ENCODE results near the gene ZNF813.
"Not testable (repeated sequence)": the region's sequence is repeated elsewhere in the genome, so short reads cannot be mapped to it uniquely, and the experiment has no call there.

The ZNF813 gene

GRCh38 chr19:53467485-53468262 lies at the start of gene ZNF813:
Gene ZNF813, plus strand, starts transcription at chr19:53467733. Its CDS starts 16,090 bp downstream, at chr19:53483823.
- peak; percentile 96 to 98 for DNase-seq (ENCODE audit: low read depth in 2 of 2)

DNA sequence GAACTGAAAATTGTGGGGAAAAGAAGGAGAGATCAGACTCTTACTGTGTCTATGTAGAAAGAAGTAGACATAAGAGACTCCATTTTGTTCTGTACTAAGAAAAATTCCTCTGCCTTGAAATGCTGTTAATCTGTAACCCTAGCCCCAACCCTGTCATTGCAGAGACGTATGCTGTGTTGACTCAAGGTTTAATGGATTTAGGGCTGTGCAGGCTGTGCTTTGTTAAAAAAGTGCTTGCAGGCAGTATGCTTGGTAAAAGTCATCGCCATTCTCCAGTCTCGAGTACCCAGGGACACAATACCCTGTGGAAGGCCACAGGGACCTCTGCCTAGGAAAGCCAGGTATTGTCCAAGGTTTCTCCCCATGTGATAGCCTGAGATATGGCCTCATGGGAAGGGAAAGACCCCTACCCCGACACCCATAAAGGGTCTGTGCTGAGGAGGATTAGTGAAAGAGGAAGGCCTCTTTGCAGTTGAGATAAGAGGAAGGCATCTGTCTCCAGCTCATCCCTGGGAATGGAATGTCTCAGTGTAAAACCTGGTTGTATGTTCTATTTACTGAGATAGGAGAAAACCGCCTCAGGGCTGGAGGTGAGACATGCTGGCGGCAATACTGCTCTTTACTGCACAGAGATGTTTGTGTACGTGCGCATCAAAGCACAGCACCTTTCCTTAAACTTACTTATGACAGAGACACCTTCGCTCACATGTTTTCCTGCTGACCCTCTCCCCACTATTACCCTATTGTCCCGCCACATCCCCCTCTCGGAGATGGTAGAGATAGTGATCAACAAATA lies 46.8 kb upstream of the ZNF813 start:
- DNase-seq (ENCODE audit: low read depth in 2 of 2) = not testable (repeated sequence)

GRCh38 chr19:53422551-53422950 lies 45.0 kb upstream of the ZNF813 start:
- DNase-seq (ENCODE audit: low read depth in 2 of 2) = no peak

- DNase-seq (ENCODE audit: low read depth in 2 of 2) = not testable (repeated sequence)
Measured at GRCh38 chr19:53423074-53423473, 44.5 kb upstream of the ZNF813 start.

GRCh38 chr19:53423680-53424079 lies 43.9 kb upstream of the ZNF813 start:
- not testable (repeated sequence) for DNase-seq (ENCODE audit: low read depth in 2 of 2)

GRCh38 chr19:53424968-53425597 lies 42.5 kb upstream of the ZNF813 start:
- DNase-seq (ENCODE audit: low read depth in 2 of 2) = peak; percentile 35 to 41

GRCh38 chr19:53431399-53432087 lies 36.0 kb upstream of the ZNF813 start, which contains the start of gene ZNF761:
Gene ZNF761, plus strand, starts transcription at chr19:53431984. Its CDS starts 15,285 bp downstream, at chr19:53447269.
- DNase-seq (ENCODE audit: low read depth in 2 of 2) = peak; percentile 97 to 99

DNA sequence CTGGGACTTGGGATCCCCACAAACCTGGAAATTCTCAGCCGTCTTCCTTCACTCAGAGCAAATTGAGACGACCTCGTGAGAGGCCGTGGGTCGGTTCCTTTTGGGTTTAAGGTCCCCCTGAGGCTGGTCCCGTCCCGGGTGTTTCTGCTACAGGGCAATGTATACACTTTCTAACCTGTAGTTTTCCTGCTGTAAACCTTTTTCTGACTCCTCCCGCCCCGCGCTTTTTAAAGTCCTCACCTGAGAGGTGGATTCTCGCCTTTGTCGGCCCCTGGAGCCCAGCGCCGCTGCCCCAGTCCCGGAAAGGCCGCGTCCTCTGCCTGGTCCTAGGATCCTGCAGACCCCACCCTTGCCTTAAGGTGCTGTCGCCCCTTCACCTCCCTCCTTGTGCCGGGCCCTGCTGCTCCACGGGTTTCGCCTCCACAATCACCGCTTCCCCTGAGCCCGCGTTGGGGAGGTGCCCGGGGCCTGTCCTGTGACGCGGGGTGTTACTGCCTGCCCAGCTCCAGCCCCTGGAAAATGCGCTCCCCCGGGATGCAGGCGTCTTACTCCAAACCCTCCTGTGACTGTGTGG lies 35.4 kb upstream of the ZNF813 start:
- no peak for DNase-seq (ENCODE audit: low read depth in 2 of 2)

DNA sequence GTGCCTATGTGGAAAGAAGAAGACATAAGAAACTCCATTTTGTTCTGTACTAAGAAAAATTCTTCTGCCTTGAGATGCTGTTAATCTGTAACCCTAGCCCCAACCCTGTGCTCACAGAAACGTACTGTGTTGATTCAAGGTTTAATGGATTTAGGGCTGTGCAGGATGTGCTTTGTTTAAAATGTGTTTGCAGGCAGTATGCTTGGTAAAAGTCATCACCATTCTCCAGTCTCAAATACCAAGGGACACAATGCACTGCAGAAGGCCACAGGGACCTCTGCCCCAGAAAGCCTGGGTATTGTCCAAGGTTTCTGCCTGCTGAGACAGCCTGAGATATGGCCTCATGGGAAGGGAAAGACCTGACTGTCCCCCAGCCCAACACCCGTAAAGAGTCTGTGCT lies 23.7 kb upstream of the ZNF813 start:
- DNase-seq (ENCODE audit: low read depth in 2 of 2) = not testable (repeated sequence)

- DNase-seq (ENCODE audit: low read depth in 2 of 2) = not testable (repeated sequence)
Measured at GRCh38 chr19:53447196-53447595, 20.3 kb upstream of the ZNF813 start.

DNA sequence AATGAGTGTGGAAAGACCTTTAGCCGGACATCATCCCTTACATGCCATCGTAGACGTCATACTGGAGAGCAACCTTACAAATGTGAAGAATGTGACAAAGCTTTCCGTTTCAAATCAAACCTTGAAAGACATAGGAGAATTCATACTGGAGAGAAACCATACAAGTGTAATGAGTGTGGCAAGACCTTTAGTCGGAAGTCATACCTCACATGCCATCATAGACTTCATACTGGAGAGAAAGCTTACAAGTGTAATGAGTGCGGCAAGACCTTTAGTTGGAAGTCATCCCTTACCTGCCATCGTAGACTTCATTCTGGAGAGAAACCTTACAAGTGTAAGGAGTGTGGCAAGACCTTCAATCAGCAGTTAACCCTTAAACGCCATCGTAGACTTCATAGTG lies 11.7 kb upstream of the ZNF813 start:
- no peak for DNase-seq (ENCODE audit: low read depth in 2 of 2)

DNA sequence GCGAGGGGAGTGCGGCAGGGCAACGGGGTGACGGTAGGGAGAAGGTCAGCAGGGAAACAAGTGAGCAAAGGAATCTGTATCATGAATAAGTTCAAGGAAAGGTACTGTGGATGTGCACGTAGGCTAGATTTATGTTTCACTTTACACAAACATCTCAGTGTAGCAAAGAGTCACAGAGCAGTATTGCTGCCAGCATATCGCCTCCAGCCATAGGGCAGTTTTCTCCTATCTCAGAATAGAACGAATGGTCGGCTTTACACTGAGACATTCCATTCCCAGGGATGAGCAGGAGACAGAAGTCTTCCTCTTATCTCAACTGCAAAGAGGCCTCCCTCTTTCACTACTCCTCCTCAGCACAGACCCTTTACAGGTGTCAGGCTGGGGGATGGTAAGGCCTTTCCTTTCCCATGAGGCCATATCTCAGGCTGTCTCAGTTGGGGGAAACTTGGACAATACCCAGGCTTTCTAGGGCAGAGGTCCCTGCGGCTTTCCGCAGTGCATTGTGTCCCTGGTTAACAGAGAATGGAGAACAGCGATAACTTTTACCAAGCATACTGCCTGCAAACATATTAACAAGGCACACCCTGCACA lies 7.3 kb upstream of the ZNF813 start:
- not testable (repeated sequence) for DNase-seq (ENCODE audit: low read depth in 2 of 2)

GRCh38 chr19:53461866-53462265 lies 5.7 kb upstream of the ZNF813 start:
- no peak for DNase-seq (ENCODE audit: low read depth in 2 of 2)

DNA sequence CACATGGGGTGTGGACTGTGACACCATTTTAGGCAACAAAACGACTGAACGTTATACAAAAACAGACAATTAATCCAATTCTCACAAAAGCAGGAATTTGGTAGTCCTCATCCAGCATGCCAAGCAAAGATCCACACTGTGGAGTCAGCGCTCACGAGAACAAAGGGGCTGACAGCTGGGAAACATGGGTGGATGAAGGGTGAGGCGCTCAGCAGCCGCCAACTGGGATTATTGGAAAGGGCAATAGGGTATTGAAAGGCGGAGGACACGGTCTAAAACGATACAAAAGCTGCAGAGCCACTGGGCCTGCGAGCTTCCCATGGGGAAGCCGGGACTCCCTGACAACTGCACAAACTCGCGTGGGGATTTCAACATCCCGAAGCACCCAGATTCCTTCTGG lies 4.7 kb upstream of the ZNF813 start:
- no peak for DNase-seq (ENCODE audit: low read depth in 2 of 2)

- DNase-seq (ENCODE audit: low read depth in 2 of 2) = no peak
Measured at GRCh38 chr19:53463263-53463662, 4.3 kb upstream of the ZNF813 start.

DNA sequence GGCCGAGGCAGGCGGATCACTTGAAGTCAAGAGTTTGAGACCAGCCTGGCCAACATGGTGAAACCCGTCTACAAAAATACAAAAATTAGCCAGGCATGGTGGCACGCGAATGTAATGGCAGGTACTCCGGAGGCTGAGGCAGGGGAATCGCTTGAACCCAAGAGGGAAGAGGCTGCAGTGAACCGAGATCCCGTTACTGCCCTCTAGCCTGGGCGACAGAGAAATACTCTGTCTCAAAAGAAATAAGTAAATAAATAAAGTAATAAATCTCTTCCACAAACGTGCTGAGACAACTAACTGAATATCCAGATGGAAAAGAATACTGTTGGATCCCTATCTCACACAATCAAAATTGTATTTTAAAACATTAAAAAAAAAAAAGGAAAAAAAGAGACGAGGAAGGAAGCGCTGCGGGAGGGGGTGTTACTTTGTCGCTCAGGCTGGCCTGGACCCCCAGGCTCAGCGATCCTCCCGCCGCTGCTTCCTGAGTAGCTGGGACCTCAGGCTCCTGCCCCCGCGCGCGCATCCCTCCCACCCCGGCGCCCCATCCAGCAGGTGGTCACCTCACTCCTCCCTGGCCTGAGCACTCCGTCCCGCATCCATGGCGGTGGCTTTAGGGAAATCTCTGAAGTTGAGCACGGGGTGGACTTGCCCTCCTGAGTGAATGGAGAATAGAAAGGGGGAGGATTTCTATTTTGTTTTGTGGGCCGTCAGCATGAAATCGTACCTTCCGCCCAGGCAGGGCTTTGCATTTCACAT lies 628 bp upstream of the ZNF813 start:
- no peak for DNase-seq (ENCODE audit: low read depth in 2 of 2)

DNA sequence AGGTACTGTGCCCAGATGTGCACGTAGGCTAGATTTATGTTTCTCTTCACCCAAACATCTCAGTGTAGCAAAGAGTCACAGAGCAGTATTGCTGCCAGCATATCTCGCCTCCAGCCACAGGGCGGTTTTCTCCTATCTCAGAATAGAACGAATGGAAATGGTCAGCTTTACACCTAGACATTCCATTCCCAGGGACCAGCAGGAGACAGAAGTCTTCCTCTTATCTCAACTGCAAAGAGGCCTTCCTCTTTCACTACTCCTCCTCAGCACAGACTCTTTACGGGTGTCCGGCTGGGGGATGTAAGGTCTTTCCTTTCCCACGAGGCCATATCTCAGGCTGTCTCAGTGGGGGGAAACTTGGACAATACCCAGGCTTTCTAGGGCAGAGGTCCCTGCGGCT lies 1.1 kb downstream of the ZNF813 start:
- not testable (repeated sequence) for DNase-seq (ENCODE audit: low read depth in 2 of 2)

GRCh38 chr19:53471916-53472315 lies 4.4 kb downstream of the ZNF813 start:
- no peak for DNase-seq (ENCODE audit: low read depth in 2 of 2)

GRCh38 chr19:53474832-53475231 lies 7.3 kb downstream of the ZNF813 start:
- not testable (repeated sequence) for DNase-seq (ENCODE audit: low read depth in 2 of 2)

DNA sequence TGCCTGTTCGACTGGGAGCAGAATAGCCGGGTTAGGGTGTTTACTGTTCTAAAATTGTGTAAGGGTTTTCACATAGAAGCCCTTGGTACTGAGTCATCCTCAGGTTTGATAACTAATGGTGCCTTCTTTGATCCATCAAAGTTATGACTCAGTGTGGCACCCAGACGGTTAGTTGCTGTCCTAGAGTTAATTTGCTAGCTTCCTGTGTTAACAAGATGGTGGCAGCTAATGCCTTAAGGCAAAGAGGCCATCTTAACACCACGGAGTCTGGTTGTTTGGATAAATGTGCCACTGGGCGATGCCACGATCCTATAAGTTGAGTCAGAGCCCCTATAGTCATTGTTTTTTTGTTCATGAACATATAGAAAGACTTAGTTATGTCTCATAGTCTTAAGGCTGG lies 7.9 kb downstream of the ZNF813 start:
- not testable (repeated sequence) for DNase-seq (ENCODE audit: low read depth in 2 of 2)

All from stimulated activated CD8-positive, alpha-beta memory T cell treated with anti-CD3 and anti-CD28 coated beads, Interleukin-7, amount 100 ng/mL, for 1 hour (primary cell).